HG03571 (cell line): Measurements from ENCODE around the gene RASSF6.
"Not testable (repeated sequence)": the region's sequence is repeated elsewhere in the genome, so short reads cannot be mapped to it uniquely, and the experiment has no call there.

Experiments used
- ATAC-seq: cut with Tn5 transposase; IDR thresholded peaks from one replicate; pipeline ENCODE4 v1.9.1; 2021; ENCODE audit not compliant: unreplicated experiment

The RASSF6 gene, protein sequence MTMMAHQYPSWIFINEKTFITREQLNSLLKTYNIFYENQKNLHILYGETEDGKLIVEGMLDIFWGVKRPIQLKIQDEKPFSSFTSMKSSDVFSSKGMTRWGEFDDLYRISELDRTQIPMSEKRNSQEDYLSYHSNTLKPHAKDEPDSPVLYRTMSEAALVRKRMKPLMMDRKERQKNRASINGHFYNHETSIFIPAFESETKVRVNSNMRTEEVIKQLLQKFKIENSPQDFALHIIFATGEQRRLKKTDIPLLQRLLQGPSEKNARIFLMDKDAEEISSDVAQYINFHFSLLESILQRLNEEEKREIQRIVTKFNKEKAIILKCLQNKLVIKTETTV

DNA sequence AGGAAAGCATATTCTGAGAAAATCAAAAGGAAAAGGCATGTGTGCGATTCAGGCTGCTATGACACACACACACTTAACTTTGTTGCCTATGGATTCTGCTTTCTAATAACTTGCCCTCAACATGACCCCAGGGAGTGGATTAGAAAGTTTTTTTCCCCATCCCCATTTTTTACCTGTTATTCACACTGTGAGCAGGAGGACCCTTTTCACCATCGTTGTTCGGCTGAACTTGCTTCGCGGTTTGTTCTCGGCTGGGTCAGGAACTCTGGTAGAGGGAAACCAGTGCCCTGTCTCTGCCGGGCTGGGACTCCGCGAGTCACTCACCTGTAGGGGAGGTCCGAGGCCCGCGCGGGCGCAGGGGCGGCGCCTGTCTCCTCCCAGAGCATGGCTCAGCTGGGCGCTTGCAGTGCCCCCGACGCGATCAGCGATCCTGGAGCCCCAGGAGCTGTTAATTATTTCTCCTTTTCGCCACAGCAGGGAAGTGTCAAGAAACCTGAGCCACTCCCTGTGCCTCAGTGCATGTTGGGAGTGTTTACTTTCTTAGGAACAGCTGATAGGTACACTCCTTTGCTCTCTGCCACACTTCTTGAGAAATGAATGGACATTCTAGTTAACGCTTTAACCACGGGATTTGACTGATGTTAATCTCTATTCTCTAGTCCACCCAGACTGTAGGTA, at the start of gene RASSF6:
TSS of gene RASSF6 (minus strand) at position 322 of the 678 bp plus-strand sequence. CDS start 8,641 bp downstream, outside the sequence.
- ATAC-seq: peak; percentile 77

DNA sequence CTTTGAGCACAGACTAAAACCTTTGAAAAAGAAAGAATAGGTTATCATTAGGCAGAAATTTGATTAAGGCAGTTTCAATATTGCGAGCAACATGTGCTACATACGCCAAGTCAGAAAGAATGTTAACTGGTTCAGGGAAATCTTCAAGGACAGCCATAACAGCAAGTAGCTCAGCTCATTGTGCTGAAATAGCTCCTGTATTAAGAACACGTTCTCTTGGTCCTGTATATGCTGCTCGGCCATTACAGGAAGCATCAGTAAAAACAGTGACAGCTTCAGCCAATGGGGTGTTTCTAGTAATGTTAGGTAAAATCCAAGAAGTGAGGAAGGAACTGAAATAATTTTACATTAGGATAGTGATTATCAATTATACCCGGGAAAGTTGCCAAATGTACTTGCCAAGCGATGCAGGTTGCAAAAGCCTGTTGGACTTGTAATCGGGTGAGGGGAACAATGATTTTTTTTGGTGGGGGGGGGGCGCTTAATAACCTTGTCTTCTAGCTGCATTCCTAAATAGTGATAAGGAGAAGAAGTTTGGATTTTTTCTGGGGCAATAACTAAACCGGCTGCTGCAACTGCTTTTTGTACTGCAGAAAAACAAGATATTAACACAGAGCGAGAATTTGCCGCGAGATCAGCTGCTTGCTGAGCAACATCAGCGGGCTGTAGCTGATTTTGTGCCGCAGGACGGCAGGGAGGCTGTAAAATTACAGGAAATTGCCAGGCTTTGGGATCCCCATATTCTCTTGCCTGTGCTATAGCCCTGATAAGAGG, 49.4 kb upstream of the RASSF6 start:
- ATAC-seq: no peak

DNA sequence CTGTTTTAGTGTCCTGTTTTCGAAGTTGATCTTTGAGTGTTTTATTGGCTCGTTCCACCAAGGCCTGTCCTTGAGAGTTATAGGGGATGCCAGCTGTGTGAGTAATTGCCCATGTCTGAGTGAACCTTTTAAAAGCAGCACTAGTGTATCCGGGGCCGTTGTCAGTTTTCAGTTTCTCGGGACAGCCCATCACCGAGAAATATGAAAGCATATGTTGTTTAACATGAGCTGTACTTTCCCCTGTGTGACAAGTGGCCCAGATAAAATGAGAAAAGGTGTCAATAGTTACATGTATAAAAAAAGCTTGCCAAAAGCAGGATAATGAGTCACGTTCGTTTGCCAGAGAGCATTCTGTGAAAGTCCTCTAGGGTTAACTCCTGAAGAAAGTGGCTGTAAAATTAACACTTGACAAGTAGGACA, 48.6 kb upstream of the RASSF6 start:
- no peak for ATAC-seq

DNA sequence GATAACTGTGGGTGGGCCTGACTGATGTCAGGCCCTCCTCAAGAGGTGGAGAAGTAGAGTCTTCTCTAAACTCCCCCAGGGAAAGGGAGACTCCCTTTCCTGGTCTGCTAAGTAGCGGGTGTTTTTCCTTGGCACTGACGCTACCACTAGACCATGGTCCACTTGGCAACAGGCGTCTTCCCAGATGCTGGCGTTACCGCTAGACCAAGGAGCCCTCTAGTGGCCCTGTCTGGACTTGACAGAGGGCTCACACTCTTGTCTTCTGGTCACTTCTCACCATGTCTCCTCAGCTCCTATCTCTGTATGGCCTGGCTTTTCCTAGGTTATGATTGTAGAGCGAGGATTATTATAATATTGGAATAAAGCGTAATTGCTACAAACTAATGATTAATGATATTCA, 45.7 kb upstream of the RASSF6 start:
- not testable (repeated sequence) for ATAC-seq

DNA sequence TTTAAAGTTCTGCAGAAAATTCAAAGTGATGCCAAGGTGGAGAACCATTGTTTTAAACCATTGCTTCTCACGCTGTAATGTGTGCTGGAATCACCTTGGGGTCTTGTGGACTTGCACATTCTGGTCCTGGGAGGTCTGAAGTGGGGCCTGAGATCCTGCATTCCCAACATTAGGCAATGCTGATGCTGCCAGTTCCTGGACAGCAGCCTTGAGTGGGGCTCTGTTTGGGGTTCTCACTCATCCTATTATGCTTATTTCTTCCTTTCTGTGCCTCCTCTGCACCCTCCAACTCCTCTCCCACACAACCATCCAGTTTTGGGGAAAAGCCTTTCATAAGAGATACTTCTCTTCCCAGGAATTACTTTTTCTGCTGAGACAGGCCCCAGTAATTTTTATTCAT, 44.2 kb upstream of the RASSF6 start:
- ATAC-seq: no peak

DNA sequence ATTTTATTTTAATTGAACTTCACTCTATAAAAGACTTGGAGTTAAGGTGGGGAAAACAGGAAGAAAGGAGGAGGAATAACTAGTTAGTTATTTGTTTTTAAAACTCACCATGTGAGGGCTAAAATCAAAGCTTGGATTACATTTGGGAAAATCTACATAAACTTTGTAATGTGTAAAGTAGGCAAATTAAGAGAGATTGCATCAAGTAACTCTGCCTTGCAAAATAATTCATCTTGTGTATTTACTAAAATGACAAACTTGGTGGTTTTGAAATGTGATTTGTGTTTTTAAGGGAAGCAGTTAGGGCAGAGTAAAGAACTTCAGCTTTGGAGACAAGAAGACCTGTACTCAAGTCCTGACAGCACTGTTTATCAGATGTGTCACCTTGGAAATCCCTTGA, 43.3 kb upstream of the RASSF6 start:
- ATAC-seq: no peak

DNA sequence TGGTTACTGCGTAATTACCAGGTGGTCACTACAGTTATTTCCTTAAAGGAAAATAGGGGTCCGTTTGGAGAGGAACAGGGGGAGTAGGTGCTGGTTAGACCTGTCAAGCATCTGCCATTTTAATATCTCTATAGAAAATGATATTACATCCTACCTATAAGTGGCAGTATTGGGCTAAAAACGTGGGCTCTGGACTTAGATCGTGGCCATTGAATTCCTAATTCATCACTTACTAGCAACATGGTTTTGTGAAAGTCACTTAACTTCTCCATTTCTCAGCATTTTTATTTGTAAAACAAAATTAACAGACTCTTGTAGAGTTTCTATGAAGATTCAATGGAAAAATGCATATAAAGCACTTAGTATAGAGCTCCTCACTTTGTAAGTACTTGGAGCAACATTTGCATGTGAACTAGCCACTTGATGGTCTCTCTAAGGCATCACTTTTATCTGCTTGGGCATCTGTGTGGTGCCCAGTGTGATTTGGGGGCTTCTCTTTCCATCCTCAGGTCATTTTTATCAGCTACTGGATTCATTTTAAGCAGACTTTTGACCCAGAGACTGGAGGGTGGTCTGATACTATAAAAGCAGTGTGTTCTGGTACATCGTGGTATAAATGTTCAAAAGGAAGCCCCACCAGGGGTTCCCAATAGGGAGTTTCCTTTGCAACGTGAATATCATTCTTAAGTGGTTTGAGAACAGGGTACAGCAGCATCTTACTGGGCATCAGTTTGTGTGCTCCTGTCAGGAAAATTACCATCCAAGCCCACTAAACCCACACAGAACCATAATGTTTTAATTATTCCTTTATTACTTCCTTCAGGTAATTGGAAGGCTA, 42.7 kb upstream of the RASSF6 start:
- ATAC-seq: peak; percentile 74

DNA sequence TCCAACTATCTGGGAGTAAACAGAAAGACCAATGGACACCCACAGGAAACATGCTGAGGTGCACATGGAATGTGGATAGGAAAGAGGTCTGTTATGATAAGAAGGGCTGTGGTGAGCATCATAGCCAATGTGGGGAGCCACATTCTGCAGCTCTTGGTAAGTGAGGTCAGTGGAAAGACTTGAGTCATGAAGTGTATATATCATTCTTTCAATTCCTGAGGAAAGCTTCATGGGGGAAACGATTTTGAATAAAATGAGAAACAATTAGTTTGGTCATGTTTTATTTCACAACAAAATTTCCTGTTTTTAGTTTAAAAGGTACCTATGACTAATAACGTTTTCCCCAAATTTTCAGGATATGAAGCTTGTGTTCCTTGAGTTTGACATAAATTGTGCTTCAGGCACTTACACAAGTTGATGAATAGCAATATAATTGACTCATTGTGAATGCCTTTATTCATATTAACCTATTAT, 41.4 kb upstream of the RASSF6 start:
- ATAC-seq: no peak

DNA sequence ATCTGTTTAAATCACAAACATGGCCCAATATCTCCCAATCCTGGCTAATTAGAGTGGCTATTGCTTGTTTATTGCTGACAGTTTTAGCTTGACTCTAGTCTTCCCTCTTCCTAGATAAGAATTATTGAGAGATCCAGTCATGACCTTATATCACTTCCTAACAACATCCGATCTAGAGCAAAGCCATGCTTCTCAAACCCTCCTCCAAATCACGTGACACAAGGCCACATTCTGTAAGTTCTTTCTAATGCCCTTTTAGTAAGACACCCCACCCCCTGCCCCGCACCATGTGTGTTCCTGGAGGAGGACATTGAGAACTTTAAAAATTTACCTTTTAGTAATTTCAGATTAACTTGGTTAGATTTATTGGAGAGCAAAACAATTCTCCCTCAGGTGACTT, 40.6 kb upstream of the RASSF6 start:
- no peak for ATAC-seq

DNA sequence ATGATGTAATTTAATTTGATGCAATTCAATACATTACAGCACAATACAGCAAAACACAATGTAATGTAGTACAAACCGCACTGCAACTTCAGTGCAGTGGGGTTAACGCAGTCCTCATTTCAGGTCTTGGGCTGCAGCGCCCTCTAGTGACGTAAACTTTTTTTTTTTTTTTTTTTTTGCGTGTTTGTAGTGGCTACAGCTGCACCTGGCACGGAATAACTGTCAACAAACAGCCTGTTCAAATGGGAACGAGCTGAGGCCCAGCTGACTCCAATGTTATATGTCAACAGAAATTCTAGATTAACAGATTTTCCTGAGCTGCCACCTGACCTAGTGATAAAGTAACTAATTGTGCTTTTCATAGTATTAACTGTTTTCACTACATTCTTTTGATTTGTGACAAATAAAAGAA, 33.5 kb upstream of the RASSF6 start:
- ATAC-seq: peak; percentile 53

DNA sequence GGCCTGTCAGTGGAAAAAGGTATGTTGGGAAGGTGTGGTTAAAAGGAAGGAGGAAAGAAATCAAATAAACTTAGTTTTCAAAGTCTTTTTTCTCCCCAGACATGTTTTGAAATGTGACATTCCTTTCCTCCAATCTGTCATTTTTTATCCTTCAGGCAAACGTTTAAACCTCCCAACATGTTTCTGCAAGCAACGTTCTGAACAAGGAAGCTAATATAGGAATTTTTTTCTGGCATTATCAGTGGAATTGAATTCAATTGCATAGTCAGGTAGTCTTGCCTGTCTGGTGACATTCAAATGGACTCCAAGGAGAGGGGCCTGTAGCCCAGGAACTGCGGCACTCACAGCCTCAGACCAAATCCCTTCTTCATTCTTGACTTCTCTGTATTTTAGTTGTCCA, 30.0 kb upstream of the RASSF6 start:
- no peak for ATAC-seq

DNA sequence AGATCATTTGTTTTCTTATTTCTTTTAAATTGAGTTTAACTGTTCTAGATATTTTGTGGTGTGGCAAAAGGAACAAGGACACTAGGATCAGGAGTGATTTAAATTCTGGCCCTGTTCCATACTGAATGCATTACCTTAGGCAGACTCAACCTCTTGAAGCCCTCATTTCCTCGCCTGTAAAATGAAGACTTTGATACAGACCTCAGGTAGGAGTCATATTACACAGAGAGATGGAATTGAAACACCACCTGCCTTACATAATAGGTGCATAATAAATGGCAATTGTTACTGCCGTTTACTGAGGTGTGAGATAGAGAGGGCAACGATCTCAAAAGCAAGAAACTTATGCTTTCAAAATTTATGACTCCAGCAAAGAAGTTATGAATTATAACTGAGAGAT, 28.2 kb upstream of the RASSF6 start:
- ATAC-seq: no peak

DNA sequence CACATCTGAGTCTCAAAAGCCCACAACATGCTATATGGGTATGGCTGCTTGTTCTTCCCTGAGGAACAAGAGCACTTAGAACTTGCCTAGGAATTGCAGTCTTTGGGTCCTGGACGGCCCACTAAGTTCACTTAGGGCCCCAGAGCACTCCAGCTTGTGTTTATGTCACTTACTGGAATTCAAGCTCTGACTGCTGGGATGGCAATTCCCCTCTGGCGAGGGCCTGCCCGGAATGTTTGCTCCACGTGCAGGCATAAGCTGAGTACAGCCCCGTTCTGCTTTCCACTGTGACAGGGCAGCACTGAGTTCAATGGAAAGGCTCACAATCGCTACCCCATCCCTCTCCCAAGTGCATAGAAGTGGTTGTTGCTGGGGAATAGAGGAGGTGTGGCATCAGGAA, 25.9 kb upstream of the RASSF6 start:
- ATAC-seq: no peak

DNA sequence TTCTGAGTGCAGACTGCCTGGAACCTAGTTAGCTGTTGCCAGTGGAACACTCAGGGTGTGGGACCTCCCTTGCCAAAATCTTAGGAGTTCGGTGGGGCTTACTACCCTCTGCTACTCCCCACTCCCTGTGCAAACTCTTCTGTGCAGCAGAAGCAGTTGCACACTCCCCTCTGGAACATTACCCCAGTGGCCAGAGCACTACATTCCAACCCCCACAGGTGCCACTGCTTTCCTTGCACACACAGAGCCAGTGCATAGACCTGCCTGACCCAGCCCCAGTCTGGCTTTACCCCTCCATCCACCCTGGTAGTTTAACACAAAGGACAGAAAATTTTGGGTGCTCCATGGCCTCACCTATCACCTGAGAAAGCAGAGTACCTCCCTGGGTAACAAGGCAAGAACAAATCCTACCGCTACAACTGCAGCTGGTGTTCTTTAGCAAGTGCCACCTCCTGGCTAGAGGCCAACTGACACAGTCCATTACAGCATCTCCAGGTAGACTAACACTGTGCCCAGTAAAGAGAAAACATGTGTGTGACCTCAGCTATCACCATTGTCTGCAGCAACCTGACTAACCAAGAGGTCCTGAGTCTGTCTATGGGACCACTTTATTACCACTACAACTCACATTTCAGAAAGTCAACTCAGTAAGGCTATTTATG, 11.5 kb upstream of the RASSF6 start:
- no peak for ATAC-seq

DNA sequence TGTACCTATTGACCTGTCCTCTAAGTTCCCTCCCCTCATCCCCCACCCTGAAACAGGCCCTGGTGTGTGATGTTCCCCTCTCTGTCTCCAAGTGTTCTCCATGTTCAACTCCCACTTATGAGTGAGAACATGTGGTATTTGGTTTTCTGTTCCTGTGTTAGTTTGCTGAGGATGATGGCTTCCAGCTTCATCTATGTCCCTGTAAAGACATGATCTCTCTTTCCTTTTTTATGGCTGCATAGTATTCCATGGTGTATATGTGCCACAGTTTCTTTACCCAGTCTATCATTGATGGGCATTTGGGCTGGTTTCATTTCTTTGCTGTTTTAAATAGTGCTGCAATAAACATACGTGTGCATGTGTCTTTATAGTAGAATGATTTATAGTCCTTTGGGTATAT, 8.6 kb upstream of the RASSF6 start:
- not testable (repeated sequence) for ATAC-seq

DNA sequence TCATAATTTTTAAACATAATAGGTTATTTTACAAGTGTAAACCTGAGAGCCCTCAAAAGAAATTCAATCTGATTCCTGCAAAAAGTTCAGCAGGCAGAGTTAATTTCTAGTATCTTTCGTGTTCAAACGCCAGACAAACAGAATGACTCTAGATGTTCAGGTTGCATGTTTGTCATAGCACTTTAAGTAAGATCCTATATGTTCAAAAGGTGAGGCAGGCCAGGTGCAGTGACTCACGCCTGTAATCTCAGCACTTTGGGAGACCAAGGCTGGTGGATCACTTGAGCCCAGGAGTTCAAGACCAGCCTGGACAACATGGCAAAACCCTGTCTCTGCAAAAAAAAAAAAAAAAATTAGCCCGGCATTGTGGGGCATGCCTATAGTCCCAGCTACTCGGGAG, 1.1 kb upstream of the RASSF6 start:
- no peak for ATAC-seq

DNA sequence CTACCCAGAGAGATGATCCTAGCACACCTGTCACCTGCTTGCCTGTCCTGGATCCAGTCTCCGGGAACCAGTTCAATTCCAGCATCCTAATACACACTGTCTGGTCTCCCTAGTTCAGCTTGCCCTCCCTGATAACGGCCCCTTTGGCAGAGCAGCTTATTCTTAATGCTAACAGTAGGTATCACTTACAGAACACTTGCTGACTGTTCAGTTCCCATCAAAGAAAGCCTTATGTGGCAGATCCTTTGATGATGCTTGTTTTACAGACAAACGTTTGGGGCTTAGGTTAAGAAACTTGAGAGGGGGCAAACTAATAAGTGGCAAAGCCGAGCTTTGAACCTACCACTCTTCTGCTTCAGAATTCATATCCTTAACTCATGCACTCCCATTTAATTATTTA, 890 bp downstream of the RASSF6 start:
- ATAC-seq: no peak

DNA sequence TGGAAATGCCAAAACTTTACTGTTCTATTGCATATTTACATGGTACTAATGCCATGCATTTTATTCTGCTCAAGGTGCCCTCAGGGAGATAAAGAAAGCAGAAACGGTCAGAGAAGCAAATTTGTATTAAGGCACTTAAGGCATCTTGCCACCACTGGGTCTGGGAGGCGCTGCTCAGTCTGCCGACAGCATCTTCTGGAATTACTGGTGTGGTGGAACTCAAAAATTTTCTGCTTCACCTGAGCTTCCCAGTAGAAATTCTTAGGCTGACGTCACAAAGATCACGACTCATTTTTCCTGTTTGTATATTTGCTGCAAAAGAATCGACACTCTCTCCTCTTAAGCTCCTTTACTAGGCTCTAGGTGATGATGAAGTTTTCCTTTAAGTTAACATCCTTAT, 3.0 kb downstream of the RASSF6 start:
- ATAC-seq: no peak

DNA sequence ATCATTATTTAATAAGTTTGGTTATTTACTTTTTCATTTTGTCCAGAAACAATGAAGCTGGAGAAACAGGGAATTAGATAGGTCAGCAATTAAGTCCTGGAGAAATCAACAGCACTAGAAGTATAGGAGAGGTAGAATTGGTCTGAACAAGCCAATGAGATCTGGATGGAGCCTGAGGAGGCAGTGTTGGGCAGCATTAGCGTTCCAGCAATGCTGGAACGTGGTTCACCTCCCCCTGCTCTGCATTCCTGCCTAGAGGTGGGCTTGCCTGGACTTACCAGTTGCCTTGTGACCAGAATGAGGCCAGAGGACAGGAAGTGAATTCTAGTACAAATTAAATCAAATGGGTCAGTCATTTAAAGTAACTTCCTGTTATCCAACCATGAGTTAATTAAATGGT, 4.6 kb downstream of the RASSF6 start:
- no peak for ATAC-seq

DNA sequence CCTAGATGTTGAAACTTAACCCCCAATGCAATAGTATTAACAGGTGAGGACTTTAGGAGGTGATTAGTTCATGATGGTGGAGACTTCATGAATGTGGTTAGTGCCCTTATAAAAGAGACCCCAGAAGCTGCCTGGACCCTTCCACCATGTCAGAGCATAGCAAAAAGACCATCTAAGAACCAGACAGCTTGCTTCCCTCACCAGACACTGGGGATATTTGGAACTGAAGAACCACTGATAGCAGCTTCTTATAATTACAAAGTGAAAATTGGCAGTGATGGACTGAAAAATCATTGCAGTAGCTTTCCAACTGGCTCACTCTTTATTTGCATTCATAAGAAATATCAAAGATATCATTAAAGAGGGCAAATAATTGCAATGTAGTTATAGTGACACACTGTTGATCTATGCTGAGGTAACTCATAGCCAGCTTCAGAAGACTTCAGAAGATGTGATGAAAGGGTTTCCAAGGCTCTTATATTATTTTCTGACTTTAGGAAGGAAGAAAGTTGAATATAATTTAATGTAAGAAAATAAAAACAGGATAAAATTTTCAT, 5.8 kb downstream of the RASSF6 start:
- no peak for ATAC-seq
